Mucosa of rectum (tissue), 2 donors: ENCODE data around the gene UBE2M.

Experiments
- H3K27ac ChIP-seq, 2 donors: one replicate each; pipeline ENCODE4 v1.7.0; 2013; ENCODE audit warnings: inconsistent platforms in 2 of 2, low read depth in 2 of 2, low read length in 2 of 2
- H3K27me3 ChIP-seq, 2 donors: one replicate each; pipeline ENCODE4 v1.7.0; 2013; ENCODE audit warnings: low read length in 2 of 2; ENCODE audit not compliant: control insufficient read depth in 2 of 2, insufficient read depth in 2 of 2
- H3K36me3 ChIP-seq, 2 donors: one replicate each; pipeline ENCODE4 v1.7.0; 2013; ENCODE audit warnings: low read length in 2 of 2; ENCODE audit not compliant: control insufficient read depth in 2 of 2, insufficient read depth in 2 of 2
- H3K4me1 ChIP-seq, 2 donors: one replicate each; pipeline ENCODE4 v1.7.0; 2013; ENCODE audit warnings: low read length in 2 of 2, mild to moderate bottlenecking in 1 of 2; ENCODE audit not compliant: control insufficient read depth in 2 of 2, insufficient read depth in 2 of 2
- H3K4me3 ChIP-seq, 2 donors: one replicate each; pipeline ENCODE4 v1.7.0; 2013; ENCODE audit warnings: low read length in 2 of 2
- H3K9ac ChIP-seq, 2 donors: one replicate each; pipeline ENCODE4 v1.7.0; 2013; ENCODE audit warnings: low read length in 2 of 2, low read depth in 1 of 2, mild to moderate bottlenecking in 1 of 2
- H3K9me3 ChIP-seq, 2 donors: one replicate each; pipeline ENCODE4 v1.7.0; 2013; ENCODE audit warnings: low read length in 2 of 2; ENCODE audit not compliant: control insufficient read depth in 2 of 2
- donor health status: healthy.
- donor health status: Normal muscosa, but diverticular disease.

UBE2M gene

DNA sequence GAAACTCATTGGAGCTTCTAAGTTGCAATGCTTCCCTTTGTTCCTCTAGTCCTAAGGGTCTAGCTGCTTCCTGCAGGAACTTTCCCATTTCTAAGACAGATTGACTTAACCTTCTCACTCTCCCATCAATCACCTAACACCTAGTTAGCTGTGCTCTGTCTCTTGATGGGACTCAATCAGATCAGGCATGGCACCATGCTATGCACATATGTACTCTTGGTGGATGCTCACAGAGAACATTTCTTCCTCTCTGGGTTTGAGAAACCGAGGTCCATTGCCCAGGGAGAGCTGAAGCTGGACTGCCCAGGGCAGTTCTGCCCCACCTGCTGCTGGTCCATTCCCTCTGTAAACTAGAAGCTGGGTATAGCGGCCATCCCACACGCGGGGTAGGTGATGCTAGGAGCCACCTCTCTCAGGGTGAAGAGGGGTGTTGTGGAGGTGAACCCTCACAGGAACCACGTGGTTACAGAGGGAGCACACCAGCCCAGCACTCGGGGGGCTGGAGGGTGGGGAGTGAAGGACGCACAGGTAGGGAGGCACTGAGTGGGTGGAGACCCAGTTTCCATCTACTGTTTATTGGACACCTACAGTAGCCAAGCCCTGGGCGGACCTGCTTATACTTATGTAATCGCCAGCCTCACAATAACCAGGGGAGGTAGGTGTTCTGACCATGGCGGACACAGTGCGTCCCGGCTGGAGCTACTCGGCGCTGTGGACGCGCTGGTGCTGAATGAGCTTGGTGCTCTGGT, 3.1 kb upstream of the UBE2M start:
- Histone ChIP-seq H3K36me3 (peaks cover 1 to 6% of the 10 kb centered on the region in 2 donors), H3K9me3 (no peaks in the 10 kb centered on the region), H3K4me3 (peak overlapping the region; percentile 56 to 62), H3K4me1 (peaks cover 39 to 41% of the 10 kb centered on the region in 2 donors), H3K27me3 (no peaks in the 10 kb centered on the region), H3K9ac (peak overlapping the region in 1 of 2 donors; percentile 60), H3K27ac (peak overlapping the region in 1 of 2 donors; percentile 52)

DNA sequence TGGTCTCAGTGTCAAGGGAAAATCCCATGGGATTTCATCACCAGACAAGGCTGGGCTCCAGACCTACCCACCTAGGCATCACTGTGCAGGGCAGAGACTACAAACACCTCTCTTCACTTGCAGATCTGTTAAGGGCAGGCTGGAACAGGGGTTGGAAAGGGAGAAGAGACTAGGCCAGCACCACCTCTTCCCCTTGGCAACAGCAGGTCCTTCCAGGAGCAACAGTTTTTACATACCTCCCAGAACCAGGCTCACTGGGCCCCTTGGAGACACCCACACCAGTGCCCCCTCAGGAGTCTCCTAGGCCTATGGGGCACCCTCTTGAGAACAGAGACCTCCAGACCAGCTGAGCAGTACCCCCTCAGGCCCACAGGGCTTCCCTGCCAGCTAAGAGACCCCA, 2.5 kb upstream of the UBE2M start:
- no peaks in the 10 kb centered on the region for H3K27me3 ChIP-seq
- no peaks in the 10 kb centered on the region for H3K9me3 ChIP-seq
- no peak overlapping the region for H3K27ac ChIP-seq
- no peak overlapping the region for H3K9ac ChIP-seq
- peaks cover 41 to 44% of the 10 kb centered on the region in 2 donors for H3K4me1 ChIP-seq
- no peak overlapping the region for H3K4me3 ChIP-seq
- H3K36me3 ChIP-seq: peaks cover 8 to 9% of the 10 kb centered on the region in 2 donors

DNA sequence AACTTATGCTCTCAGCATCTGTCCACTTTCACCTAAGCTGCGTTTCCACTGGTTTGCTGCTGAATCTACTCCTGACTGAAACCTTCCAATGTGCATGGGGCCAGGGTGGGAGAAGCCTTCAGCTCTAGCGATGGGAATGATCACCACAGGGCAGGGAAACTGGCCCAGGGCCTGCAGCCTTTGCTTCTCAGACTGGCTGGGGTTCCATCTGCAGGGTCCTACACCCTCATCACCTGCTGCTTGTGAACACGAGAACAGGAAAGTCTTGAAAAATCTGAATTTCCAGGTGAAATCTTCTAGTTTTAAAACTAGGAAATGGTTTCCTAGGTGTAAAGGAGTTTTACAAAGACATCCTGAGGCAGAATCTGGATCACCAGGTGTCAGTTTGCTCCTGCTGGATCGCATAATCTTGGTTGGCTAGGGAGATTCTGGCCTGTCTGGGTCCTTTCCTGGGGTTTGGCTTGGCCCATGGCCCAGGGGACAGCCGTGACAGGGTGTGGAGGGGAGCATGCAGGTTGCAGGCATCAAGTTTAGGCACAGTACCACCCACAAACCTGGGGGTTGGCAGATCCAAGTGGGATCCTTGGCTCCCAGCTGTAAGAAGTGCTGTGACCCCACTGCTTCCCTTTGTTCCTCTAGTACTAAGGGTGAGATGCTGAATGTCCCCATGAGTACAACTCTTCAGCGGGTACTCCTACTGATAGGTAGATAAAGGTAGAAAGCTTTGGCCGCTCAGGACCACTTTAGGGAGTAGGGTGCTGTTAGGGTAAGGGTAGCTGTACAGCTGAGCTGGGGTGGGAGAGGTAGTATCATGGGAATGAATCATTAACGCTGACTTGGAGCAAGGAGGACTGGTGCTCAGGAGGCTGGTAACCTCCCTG, 1.8 kb upstream of the UBE2M start:
- Histone ChIP-seq H3K9me3 (no peaks in the 10 kb centered on the region), H3K9ac (peak overlapping the region; percentile 88 to 95), H3K27me3 (no peaks in the 10 kb centered on the region), H3K36me3 (peaks cover 8 to 10% of the 10 kb centered on the region in 2 donors), H3K4me1 (peaks cover 45 to 49% of the 10 kb centered on the region in 2 donors), H3K27ac (peak overlapping the region; percentile 99 to 100), H3K4me3 (peak overlapping the region; percentile 81 to 98)

DNA sequence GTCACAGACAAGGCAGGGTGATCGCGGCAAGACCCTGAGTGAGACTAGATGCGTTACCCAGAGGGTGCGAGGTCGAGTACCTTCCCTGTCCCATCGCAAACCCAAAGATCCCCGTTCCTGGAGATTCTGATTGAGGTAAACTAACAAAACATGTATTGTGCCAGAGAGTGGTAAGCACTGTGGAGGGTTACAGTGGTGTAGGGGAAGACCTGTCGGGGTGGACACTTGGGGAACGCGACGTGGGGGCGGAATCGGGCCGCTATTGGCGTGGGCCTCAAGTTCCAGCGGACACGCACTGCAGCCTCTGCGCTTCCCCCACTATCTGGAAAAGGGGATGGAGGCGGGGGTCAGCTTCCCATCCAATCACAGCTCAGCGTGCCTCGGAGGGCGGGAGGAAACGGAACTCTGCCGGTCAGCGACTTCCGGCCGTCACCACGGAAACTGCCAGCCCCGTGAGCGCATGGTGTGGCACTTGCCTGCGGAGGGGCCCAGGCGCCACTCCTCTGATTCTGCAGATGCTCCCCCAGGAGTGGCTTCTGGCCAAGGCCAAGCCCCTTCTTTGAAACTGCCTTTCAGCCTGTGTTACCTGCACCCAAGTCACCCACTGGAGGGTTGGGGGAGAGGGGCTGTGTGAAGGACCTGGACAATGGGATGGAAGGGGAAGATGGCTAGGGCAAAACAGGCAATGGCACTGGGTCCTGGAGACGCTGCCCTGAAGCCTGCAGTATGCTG, 1.0 kb upstream of the UBE2M start:
- H3K36me3 ChIP-seq: peaks cover 8 to 10% of the 10 kb centered on the region in 2 donors
- H3K27ac ChIP-seq: peak overlapping the region; percentile 99 to 100
- no peaks in the 10 kb centered on the region for H3K27me3 ChIP-seq
- peak overlapping the region; percentile 81 to 98 for H3K4me3 ChIP-seq
- peak overlapping the region; percentile 88 to 95 for H3K9ac ChIP-seq
- H3K9me3 ChIP-seq: no peaks in the 10 kb centered on the region
- peaks cover 49 to 51% of the 10 kb centered on the region in 2 donors for H3K4me1 ChIP-seq

DNA sequence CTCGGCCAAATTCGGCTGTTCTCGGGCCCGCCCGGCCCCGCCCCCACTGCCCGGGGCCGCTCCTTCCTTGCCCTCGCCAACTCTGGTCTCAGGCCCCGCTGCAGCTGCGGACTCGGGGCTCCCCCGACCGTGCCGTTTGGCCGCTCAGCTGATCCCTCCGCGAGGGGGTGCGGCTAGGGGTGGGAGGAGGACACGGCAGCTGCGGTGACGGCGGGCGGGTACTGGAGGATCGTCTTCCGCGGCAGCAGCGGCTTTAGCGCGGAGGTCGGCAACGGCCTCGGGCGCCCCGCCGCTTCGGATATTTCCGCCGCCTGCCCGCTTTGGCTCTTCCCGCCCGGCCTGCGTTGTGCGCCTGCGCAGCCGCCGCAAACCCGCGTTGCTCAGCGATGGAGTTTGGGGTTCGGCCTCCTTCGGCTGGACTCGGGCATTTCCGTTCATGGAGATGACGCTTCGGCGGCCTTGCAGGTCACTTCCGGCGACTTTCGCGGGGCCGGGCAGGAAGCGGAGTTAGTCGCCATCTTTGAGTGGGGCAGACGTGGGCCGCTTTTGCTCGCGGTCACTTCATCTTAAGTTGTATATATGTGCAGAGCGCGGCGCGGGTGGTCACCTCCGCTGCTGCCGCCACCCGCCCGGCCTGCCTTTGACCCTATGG, 338 bp upstream of the UBE2M start:
- peak overlapping the region; percentile 81 to 98 for H3K4me3 ChIP-seq
- peak overlapping the region; percentile 99 to 100 for H3K27ac ChIP-seq
- H3K9ac ChIP-seq: peak overlapping the region; percentile 88 to 95
- H3K4me1 ChIP-seq: peaks cover 56 to 58% of the 10 kb centered on the region in 2 donors
- no peaks in the 10 kb centered on the region for H3K27me3 ChIP-seq
- peaks cover 8 to 10% of the 10 kb centered on the region in 2 donors for H3K36me3 ChIP-seq
- H3K9me3 ChIP-seq: no peaks in the 10 kb centered on the region

DNA sequence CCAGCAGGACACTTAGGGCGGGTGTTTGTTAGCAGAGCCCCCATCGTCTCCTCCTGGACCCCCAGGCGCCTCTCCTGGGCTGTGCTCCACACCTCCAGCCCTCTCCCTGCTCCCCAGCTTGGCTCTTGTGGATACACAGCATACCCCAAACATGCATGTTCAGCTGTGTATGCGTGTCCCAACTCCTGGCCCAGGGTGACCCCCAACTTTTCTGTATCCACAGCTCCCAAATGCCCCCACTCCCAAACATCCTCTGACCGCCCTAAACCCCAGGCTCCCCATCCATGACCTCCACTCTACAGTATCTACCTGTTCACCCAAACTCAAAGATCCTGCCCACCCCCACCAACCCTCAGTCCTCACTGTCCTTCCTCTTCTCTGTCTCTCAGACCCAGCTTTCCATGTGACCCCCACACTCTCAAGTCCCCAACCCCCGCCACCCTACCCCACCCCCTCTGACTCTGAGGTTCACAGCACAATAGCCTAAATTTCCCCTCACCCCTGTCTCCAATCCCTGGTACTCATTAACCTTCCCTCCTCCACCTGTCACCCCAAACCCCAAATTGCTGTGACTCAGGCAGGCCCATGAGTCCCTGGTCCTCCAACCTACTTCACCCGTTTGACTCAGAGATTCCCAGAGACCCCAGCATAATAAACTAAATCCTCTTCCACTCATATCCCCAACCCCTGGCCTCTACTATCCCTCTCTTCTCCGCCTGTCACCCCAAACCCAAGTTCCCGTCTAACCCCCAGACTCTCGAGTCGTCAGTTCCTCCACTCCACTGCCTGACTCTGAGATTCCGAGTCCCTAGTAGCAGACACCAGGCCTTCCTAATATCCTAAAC, 968 bp downstream of the UBE2M start:
- peak overlapping the region; percentile 91 to 100 for H3K27ac ChIP-seq
- peak overlapping the region; percentile 81 to 93 for H3K4me3 ChIP-seq
- H3K4me1 ChIP-seq: peaks cover 48 to 49% of the 10 kb centered on the region in 2 donors
- peaks cover 14 to 16% of the 10 kb centered on the region in 2 donors for H3K36me3 ChIP-seq
- peak overlapping the region; percentile 88 to 94 for H3K9ac ChIP-seq
- no peaks in the 10 kb centered on the region for H3K27me3 ChIP-seq
- no peaks in the 10 kb centered on the region for H3K9me3 ChIP-seq

GRCh38 chr19:58556622-58557220, 1.7 kb downstream of the UBE2M start:
- peaks cover 21 to 22% of the 10 kb centered on the region in 2 donors for H3K36me3 ChIP-seq
- peaks cover 41 to 42% of the 10 kb centered on the region in 2 donors for H3K4me1 ChIP-seq
- H3K9me3 ChIP-seq: no peaks in the 10 kb centered on the region
- peak overlapping the region; percentile 81 to 93 for H3K4me3 ChIP-seq
- peak overlapping the region in 1 of 2 donors; percentile 100 for H3K27ac ChIP-seq
- no peaks in the 10 kb centered on the region for H3K27me3 ChIP-seq
- peak overlapping the region; percentile 88 to 94 for H3K9ac ChIP-seq

- Histone ChIP-seq H3K27ac (peak overlapping the region in 1 of 2 donors; percentile 97), H3K9ac (no peak overlapping the region), H3K27me3 (no peaks in the 10 kb centered on the region), H3K36me3 (peaks cover 28% of the 10 kb centered on the region in 2 donors), H3K4me3 (peak overlapping the region in 1 of 2 donors; percentile 31), H3K9me3 (no peaks in the 10 kb centered on the region), H3K4me1 (peaks cover 41% of the 10 kb centered on the region in 2 donors)
Observed at GRCh38 chr19:58555920-58556621, 2.3 kb downstream of the UBE2M start.
